ENCODE data around the gene BMP15.

GRCh38 chrX:50942471-50942870 is 31.9 kb downstream of the BMP15 start:
- TF ChIP-seq CTCF (IDR thresholded peaks at IDR 0.05) (no peak), POLR2AphosphoS5 (IDR thresholded peaks at IDR 0.05) (no peak), POLR2A (IDR thresholded peaks at IDR 0.05) (no peak), EP300 (IDR thresholded peaks at IDR 0.05) (no peak)
